Measurements from ENCODE around the gene PRRC1. TPM values are rescaled to one million over a fixed set of nuclear protein-coding genes. Genes with fewer than 3 reads are reported as not detected.
A peak's percentile ranks its signal among the peaks of the same experiment; 100 is the strongest.
"Not testable (repeated sequence)": the region's sequence is repeated elsewhere in the genome, so short reads cannot be mapped to it uniquely, and the experiment has no call there.

The PRRC1 gene
- total RNA-seq, 1 donor from 2014 or later = 39.5 TPM

- Histone ChIP-seq H3K36me3 (peaks cover 20 to 25% of the 10 kb centered on the region in 2 donors), H3K27ac (no peak overlapping the region), H3K27me3 (no peaks in the 10 kb centered on the region), H3K4me3 (no peak overlapping the region), H3K4me1 (peaks cover 2 to 10% of the 10 kb centered on the region in 2 donors), H3K9me3 (no peaks in the 10 kb centered on the region)
- intact Hi-C loops (cut with DNase I) = no loop called here
- no peak for DNase-seq (ENCODE audit: low spot score in 2 of 2)
- TF ChIP-seq CTCF (IDR thresholded peaks at IDR 0.05) = no peak
Measured at GRCh38 chr5:127521138-127521770, 3.8 kb downstream of the PRRC1 start.

GRCh38 chr5:127525181-127525580 lies 7.7 kb downstream of the PRRC1 start:
- Histone ChIP-seq H3K27ac (no peak overlapping the region), H3K9me3 (no peaks in the 10 kb centered on the region), H3K36me3 (peaks cover 41 to 58% of the 10 kb centered on the region in 2 donors), H3K27me3 (no peaks in the 10 kb centered on the region), H3K4me1 (no peaks in the 10 kb centered on the region), H3K4me3 (no peak overlapping the region)
- DNase-seq (ENCODE audit: low spot score in 2 of 2) = no peak
- intact Hi-C loops (cut with DNase I) = no loop called here
- no peak for TF ChIP-seq CTCF (IDR thresholded peaks at IDR 0.05)

- no peak for TF ChIP-seq CTCF (IDR thresholded peaks at IDR 0.05)
- H3K36me3 ChIP-seq = peaks cover 62 to 77% of the 10 kb centered on the region in 2 donors
- no peaks in the 10 kb centered on the region for H3K9me3 ChIP-seq
- H3K27me3 ChIP-seq = no peaks in the 10 kb centered on the region
- no peak overlapping the region for H3K4me3 ChIP-seq
- H3K4me1 ChIP-seq = no peaks in the 10 kb centered on the region
- no peak overlapping the region for H3K27ac ChIP-seq
- intact Hi-C loops (cut with DNase I) = no loop called here
- DNase-seq (ENCODE audit: low spot score in 2 of 2) = no peak
Measured at GRCh38 chr5:127529904-127530682, 12.7 kb downstream of the PRRC1 start.

- no peak for DNase-seq (ENCODE audit: low spot score in 2 of 2)
- no peak overlapping the region for H3K4me3 ChIP-seq
- no peaks in the 10 kb centered on the region for H3K4me1 ChIP-seq
- peak in 1 of 3 experiments; percentile 35 for TF ChIP-seq CTCF (IDR thresholded peaks at IDR 0.05)
- H3K9me3 ChIP-seq = no peaks in the 10 kb centered on the region
- intact Hi-C loops (cut with DNase I) = no loop called here
- H3K27ac ChIP-seq = no peak overlapping the region
- no peaks in the 10 kb centered on the region for H3K27me3 ChIP-seq
- peaks cover 48 to 77% of the 10 kb centered on the region in 2 donors for H3K36me3 ChIP-seq
Measured at GRCh38 chr5:127536687-127537086, 19.2 kb downstream of the PRRC1 start.

- H3K9me3 ChIP-seq; H3K27me3 ChIP-seq; H3K4me1 ChIP-seq; DNase-seq (ENCODE audit: low spot score in 2 of 2); H3K27ac ChIP-seq; H3K4me3 ChIP-seq; intact Hi-C loops (cut with DNase I): not testable (repeated sequence)
- H3K36me3 ChIP-seq = peaks cover 21 to 56% of the 10 kb centered on the region in 2 donors
Measured at GRCh38 chr5:127540553-127540952, 23.1 kb downstream of the PRRC1 start.

GRCh38 chr5:127545249-127545648 lies 27.8 kb downstream of the PRRC1 start:
- not testable (repeated sequence) for H3K9me3 ChIP-seq

More at GRCh38 chr5:127545249-127545648, 27.8 kb downstream of the PRRC1 start:
- H3K4me3 ChIP-seq; DNase-seq (ENCODE audit: low spot score in 2 of 2); H3K4me1 ChIP-seq; intact Hi-C loops (cut with DNase I); H3K27ac ChIP-seq; H3K27me3 ChIP-seq: not testable (repeated sequence)
- H3K36me3 ChIP-seq = peaks cover 9 to 26% of the 10 kb centered on the region in 2 donors
